Measurements from ENCODE around the gene NDUFS7. TPM values are rescaled to one million over a fixed set of nuclear protein-coding genes. Genes with fewer than 3 reads are reported as not detected.
A peak's percentile ranks its signal among the peaks of the same experiment; 100 is the strongest.

The NDUFS7 gene
- total RNA-seq, 1 donor = 33.7 TPM

DNA sequence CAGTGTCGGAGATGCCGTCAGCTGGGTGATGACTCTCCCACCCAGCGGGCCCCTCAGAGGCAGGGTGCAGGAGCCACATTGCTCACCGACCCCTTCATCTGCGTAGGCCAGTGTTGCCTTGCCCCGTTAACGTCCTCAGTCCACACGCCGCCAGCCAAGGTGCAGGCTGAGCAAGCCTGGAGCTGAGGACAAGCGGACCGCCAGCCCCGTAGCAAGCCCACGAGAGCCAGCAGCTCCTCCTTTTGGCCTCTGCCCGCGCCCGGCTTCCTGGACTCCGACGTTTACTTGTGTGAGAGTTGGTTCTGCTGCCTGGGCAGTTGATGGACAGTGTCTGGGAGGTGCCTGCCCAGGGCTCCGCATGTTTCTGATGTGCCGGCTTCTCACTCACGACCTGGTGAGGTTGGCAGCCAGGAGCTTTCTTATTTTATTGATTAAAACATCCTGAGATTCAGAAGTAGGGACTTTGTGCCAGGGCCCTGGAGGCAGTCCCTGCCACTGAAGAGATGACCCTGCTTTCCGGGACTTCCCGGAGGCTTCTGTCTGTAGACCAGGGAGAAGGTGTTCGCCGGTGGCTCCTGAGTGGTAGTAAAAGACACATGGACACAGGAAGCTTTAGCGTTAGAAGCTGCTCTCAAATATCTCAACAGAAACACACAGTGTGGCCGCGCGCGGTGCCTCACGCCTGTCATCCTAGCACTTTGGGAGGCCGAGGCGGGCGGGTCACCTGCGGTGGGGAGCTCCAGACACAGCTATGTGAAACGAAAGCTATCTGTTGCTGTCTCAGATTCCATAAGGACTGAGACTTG is 29.5 kb downstream of the NDUFS7 start:
- TF ChIP-seq, protein P1, sequence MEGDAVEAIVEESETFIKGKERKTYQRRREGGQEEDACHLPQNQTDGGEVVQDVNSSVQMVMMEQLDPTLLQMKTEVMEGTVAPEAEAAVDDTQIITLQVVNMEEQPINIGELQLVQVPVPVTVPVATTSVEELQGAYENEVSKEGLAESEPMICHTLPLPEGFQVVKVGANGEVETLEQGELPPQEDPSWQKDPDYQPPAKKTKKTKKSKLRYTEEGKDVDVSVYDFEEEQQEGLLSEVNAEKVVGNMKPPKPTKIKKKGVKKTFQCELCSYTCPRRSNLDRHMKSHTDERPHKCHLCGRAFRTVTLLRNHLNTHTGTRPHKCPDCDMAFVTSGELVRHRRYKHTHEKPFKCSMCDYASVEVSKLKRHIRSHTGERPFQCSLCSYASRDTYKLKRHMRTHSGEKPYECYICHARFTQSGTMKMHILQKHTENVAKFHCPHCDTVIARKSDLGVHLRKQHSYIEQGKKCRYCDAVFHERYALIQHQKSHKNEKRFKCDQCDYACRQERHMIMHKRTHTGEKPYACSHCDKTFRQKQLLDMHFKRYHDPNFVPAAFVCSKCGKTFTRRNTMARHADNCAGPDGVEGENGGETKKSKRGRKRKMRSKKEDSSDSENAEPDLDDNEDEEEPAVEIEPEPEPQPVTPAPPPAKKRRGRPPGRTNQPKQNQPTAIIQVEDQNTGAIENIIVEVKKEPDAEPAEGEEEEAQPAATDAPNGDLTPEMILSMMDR (IDR thresholded peaks at IDR 0.05; ENCODE audit: insufficient read depth, low read depth, low read length) = no peak
- DNase-seq (ENCODE audit: low read depth) = no peak
- H3K4me3 ChIP-seq (ENCODE audit: low read depth, low read length) = no peak overlapping the region

DNA sequence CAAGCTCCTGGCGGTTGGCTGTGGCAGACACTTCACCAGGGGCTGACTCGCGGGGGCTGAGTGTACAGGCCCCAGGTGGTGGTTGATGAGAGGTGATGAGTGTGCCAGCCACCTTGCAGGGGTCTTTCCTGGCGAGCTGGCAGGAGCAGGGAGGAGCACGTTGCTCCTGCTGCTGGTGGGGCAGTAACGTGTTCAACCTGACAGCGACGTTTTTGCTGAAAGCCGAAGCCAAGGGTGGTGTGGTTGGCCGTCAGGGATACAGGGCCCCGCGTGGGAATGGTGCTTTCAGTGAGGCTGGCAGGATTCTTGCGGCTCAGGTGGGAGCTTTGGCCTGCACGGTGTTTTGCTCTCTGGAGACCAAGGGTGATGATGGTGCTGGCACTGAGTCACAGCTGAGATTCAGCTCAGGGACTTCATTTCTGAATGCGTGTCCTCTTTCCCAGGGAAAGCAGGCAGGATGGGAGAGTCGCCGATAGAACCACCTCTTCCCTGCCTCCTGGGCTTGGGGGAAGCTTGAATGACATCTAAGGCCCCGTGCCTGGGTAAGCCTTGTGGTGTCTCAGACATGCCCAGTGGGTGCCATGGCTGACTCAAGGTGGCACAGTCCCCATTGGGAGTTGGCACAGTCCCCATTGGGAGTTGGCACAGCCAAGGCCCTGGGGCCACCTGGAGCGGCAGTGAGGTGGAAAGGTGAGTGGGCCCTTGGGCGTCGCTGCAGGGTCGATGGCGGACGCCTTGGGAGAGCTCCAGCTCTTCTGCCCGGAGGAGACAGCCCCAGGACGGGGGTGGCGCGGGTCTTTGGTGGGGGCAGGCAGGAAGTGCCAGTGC is 32.5 kb downstream of the NDUFS7 start:
- TF ChIP-seq, protein P1 (IDR thresholded peaks at IDR 0.05; ENCODE audit: insufficient read depth, low read depth, low read length) = no peak
- H3K4me3 ChIP-seq (ENCODE audit: low read depth, low read length) = peak overlapping the region; percentile 29
- peak; percentile 48 for DNase-seq (ENCODE audit: low read depth)

DNA sequence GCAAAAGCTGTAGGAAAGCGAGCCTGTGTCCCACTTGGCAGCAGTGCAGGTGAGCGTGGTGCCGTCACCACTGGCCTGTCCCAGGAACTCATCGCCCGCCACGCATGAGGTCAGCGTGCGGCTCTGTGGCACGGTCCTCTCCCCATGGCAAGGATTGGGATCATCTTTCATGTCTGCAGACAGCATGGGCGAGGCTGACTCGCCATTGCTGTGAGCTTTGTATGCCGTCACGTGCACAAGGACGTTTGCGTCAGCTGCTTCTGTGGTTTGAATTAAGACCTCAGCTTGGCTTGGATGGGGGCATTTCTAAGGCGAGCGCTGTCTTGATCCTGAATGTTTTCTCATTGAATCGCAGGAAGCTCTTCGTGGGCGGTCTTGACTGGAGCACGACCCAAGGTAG is 33.4 kb downstream of the NDUFS7 start:
- DNase-seq (ENCODE audit: low read depth) = peak; percentile 56
- TF ChIP-seq, protein P1 (IDR thresholded peaks at IDR 0.05; ENCODE audit: insufficient read depth, low read depth, low read length) = no peak
- no peak overlapping the region for H3K4me3 ChIP-seq (ENCODE audit: low read depth, low read length)

DNA sequence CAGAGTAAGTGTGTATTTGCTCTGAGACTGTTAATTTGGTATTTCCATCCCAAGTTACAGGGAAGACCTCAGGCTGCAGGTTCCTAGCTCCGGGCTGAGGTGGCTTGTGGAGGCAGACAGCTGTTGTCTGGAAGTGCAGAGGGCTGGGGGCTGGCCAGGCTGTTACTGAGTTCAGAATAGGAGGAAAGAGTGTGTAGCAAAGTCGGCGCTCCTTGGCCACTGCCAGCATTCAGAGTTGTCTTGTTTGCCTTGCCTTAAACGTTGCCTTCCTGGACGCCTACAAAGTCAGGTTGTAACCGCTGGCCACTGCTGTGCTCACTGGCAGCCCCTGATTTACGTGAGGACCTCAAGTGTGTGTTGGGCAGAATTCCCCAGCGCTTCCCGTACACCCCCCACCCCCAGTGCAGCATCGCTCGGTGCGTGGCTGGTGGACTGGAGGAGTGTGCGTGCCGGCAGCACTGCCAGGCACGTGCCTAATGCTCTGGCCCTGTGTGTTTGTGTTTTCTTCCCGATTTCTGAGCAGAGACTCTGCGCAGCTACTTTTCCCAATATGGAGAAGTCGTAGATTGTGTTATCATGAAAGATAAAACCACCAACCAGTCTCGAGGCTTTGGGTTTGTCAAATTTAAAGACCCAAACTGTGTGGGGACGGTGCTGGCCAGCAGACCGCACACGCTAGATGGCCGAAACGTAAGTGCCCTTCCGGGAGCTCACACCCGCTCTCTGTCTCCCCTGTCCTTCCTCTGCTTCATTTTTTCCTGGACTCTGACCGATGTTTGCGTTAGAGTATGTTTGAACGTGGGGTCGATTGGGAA is 34.2 kb downstream of the NDUFS7 start:
- no peak overlapping the region for H3K4me3 ChIP-seq (ENCODE audit: low read depth, low read length)
- TF ChIP-seq, protein P1 (IDR thresholded peaks at IDR 0.05; ENCODE audit: insufficient read depth, low read depth, low read length) = no peak
- no peak for DNase-seq (ENCODE audit: low read depth)

DNA sequence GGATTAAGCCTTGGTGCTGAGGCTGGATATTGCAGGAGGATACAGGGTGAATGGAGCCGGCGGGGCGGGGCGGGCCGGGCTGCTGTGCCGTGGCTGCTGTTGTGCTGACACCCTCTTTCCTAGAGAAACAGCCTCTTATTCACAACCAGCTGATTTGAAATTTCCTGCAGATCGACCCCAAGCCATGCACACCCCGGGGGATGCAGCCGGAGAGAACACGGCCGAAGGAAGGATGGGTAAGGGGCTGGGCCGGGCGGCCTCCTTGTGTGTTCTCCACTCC is 34.7 kb downstream of the NDUFS7 start:
- H3K4me3 ChIP-seq (ENCODE audit: low read depth, low read length) = no peak overlapping the region

More for the DNA sequence above, 34.7 kb downstream of the NDUFS7 start:
- no peak for DNase-seq (ENCODE audit: low read depth)
- TF ChIP-seq, protein P1 (IDR thresholded peaks at IDR 0.05; ENCODE audit: insufficient read depth, low read depth, low read length) = no peak

Measured in fibroblast of villous mesenchyme (primary cell).